WI38 (cell line): ENCODE measurements around the gene CXXC5.

Source experiments
- H3K4me3 ChIP-seq: 2 replicates; pipeline ENCODE4 v1.5.1; 2011; ENCODE audit warnings: low read depth, mild to moderate bottlenecking, control low read depth, low read length
- TF ChIP-seq, protein P1 (sequence below): IDR thresholded peaks from 2 replicates; pipeline ENCODE4 v1.5.1; 2012; ENCODE audit warnings: low read depth, mild to moderate bottlenecking, control low read depth, low read length

Gene CXXC5

DNA sequence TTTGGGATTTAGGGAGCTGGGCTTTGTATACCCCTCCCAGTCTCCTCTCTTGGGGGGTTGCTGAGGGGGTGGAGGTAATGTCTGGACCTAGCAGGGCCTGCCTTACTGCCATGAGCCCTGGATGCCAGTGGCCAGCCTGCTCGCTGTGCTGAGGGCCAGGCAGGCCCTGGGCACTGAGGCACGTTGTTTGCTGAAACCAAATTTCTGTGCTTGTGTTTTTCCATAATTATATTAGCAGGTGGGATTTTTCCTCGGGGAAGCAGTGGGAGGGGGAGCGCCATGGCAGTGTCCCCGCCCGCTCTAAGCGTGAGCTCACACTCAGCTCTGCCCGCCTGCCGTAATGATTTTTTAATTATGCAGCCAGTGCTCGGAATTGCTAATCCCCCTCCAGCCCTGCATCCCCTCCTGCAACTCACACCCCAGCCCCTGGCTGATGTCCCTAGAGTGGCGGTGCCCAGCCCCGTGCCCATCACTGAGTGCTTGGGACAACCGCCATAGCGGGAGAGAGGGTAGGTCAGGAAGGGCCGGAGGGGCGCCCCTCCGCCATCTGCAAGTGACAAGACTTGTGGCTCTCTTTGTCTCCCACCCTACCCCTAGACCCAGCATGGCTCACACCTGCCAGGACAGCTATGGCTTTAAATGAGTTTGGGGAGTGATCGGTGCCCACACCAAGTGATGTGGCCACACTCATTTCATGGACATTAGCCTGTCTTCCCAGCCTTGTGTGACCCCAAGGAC lies 20.9 kb downstream of the CXXC5 start:
- no peak overlapping the region for H3K4me3 ChIP-seq
- TF ChIP-seq, protein P1, sequence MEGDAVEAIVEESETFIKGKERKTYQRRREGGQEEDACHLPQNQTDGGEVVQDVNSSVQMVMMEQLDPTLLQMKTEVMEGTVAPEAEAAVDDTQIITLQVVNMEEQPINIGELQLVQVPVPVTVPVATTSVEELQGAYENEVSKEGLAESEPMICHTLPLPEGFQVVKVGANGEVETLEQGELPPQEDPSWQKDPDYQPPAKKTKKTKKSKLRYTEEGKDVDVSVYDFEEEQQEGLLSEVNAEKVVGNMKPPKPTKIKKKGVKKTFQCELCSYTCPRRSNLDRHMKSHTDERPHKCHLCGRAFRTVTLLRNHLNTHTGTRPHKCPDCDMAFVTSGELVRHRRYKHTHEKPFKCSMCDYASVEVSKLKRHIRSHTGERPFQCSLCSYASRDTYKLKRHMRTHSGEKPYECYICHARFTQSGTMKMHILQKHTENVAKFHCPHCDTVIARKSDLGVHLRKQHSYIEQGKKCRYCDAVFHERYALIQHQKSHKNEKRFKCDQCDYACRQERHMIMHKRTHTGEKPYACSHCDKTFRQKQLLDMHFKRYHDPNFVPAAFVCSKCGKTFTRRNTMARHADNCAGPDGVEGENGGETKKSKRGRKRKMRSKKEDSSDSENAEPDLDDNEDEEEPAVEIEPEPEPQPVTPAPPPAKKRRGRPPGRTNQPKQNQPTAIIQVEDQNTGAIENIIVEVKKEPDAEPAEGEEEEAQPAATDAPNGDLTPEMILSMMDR = no peak

DNA sequence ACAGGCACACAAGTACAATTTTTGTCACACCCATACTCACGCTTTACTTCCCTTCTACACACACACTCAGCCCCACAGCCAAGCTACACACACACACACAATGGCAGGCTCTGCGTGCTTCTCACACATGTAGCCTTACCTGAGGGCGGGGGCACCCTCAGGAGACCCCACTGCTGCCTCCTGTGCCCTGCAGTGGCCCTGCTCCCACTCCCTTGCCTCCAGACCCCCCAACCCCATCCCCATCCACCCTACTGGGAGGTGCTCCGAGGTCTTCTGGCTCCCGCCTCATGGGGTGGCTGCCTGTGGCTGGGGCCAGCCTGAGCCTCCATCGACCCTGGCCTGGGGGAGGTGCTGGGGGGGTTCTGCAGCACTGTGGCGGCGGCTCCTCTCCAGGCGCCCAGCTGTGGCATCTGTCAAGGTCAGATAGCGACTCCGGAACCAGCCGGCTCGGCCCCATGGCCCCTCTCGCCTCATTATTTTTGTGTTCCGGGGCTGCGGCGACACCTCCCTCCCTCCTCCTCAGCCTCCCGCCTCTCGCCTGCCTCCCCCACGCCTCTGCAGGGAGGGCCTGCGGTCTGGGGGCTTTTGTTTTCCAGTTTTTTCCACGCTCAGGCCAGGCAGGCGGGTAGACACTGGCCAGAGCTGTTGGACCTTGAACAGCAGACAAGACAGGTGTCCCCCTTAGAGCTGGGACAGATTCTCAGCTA lies 21.7 kb downstream of the CXXC5 start:
- TF ChIP-seq, protein P1 = no peak
- no peak overlapping the region for H3K4me3 ChIP-seq

DNA sequence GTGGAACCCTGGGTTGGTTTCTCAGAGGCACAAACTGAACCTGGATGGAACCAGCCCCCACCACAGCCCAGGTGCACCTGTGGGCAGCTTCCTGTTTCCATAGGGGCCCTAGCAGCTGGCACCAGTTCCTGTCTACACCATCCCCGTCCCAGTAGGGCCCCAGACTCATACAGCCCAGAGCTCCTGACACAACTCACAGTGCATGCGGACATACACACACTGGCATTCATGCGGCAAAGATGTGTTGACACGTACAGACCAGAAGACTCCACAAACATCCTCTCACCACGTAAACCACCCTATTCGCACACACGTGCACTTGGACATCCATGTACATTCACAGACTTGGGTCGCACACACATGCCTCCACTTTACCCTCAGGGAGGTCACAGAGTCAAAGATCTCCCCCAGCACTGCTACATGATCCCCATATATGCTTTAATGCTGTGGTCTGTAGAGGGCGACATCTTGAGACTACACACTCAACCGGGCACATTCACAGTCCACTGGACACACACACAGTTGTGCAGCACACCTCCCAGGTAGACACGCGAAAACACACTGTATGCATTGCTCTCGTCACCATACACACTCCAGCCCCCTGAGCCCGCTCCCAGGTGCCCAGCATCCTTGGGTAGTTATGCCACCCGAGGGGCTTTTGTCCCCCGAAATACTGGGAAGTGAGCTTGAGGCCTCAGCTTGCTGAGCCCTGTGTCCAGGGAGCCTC lies 22.4 kb downstream of the CXXC5 start:
- no peak overlapping the region for H3K4me3 ChIP-seq
- TF ChIP-seq, protein P1 = no peak

DNA sequence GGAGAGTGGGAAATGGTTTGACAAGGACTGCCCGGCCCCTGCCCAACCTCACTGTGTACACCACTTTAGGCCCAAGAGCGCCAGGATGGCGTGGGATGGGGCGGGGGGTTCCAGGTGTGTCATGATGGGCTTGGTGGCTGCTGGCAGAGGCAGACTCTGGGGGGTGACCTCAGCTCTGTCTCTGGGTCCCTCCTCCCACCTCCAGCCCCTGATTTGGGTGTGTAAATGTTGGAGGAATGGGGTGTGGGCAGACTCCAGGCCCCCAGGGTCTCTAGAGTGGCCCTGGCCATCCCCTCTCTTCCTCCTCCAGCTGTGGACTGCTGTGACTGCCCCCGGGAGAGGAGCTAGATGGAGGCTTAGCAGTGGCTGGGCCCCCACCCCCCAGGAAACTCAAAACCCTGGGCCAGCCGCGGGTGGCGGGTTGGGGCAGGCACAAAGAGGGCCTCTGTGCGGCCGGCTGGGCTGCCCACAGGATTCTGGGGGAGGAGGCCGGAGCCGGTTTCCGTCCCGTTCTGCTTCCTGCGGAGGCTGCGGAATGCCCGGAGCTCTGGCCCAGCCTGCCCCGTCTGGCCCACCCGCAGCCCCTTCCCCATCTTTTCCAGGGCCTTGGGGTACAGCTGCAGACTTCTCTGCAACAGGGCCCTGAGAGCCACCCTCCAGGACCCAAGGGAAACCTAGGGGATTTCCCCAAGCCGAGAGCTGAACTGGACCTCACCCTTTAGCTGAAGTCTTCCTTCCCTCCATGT lies 23.1 kb downstream of the CXXC5 start:
- H3K4me3 ChIP-seq = no peak overlapping the region
- TF ChIP-seq, protein P1 = no peak

DNA sequence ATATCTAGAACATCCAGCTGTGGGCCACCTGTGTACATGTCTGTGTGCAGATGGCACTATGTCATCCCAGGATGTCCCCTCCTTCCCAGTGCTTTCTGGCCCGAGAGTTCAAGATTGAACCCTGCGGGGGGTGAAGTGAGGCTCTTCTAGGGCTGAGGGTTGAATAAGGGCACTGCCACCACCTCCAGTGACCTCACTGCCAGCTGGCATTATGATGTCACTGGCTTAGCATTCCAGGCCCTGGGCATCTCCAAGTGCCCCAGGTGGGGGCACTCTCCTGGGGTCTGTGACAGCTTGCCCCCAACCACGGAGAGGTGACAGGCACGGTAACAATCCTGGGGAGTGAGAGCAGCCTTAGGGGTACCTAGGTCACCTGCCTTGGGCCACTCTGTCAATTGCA lies 27.1 kb downstream of the CXXC5 start:
- TF ChIP-seq, protein P1 = no peak

DNA sequence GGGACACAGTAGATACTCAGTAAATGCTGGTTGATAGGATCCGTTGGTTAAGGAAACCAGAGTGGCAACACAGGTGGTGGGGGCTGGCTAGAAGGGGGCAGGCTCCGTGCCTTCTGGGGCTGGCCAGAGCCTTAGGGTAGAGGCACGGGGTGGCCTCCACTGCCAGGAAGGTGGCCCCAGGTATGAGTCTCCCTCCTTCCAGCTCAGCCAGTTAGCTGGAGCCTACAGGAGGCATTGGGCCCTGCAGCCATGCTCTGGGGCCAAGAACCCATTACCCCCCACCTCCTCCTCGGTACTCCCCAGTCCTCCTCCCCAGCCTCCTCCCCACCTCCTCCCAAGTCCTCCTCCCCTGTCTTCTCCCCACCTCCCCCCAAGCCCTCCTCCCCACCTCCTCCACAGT lies 27.7 kb downstream of the CXXC5 start:
- H3K4me3 ChIP-seq = no peak overlapping the region
- TF ChIP-seq, protein P1 = no peak

More for the DNA sequence above, 27.1 kb downstream of the CXXC5 start:
- H3K4me3 ChIP-seq = no peak overlapping the region
